OCI-LY1 (cell line): ENCODE measurements around the gene USP25.

Experiments used
- H2AFZ ChIP-seq: fragments of 200-600 bp; sonication (generic), shearing (Covaris generic); 2 replicates; pipeline ENCODE4 v1.6.0; 2014; ENCODE audit warnings: antibody characterized with exemption, mild to moderate bottlenecking, low read length
- H3F3A ChIP-seq: fragments of 200-600 bp; sonication (generic), shearing (Covaris generic); 2 replicates; pipeline ENCODE4 v1.6.0; 2014; ENCODE audit warnings: mild to moderate bottlenecking, antibody characterized with exemption, low read length, moderate library complexity; ENCODE audit not compliant: insufficient read depth
- H3K27ac ChIP-seq: fragments of 200-600 bp; sonication (generic); 2 replicates; pipeline ENCODE4 v1.5.1; 2014; ENCODE audit warnings: low read length, mixed run types, mild to moderate bottlenecking, low read depth; ENCODE audit not compliant: poor library complexity, severe bottlenecking
- H3K27me3 ChIP-seq: fragments of 200-600 bp; sonication (generic); 2 replicates; pipeline ENCODE4 v1.6.0; 2014; ENCODE audit warnings: antibody characterized with exemption, mild to moderate bottlenecking, low read length, moderate library complexity; ENCODE audit not compliant: insufficient read depth
- H3K36me3 ChIP-seq: fragments of 200-600 bp; sonication (generic); 2 replicates; pipeline ENCODE4 v1.6.1; 2014; ENCODE audit warnings: mild to moderate bottlenecking, antibody characterized with exemption, low read length, moderate library complexity, mixed read lengths; ENCODE audit not compliant: insufficient read depth
- H3K4me1 ChIP-seq: fragments of 200-600 bp; sonication (generic); 2 replicates; pipeline ENCODE4 v1.5.1; 2014; ENCODE audit warnings: mild to moderate bottlenecking, low read length, moderate library complexity; ENCODE audit not compliant: insufficient read depth, severe bottlenecking
- H3K4me2 ChIP-seq: fragments of 200-600 bp; sonication (generic), shearing (Covaris generic); 2 replicates; pipeline ENCODE4 v1.6.1; 2014; ENCODE audit warnings: low read length
- H3K4me3 ChIP-seq: fragments of 200-600 bp; sonication (generic); 2 replicates; pipeline ENCODE4 v1.5.1; 2014; ENCODE audit warnings: low read length, low read depth, mild to moderate bottlenecking, mixed read lengths; ENCODE audit not compliant: poor library complexity, severe bottlenecking
- H3K79me2 ChIP-seq: fragments of 200-600 bp; shearing (Covaris generic); 2 replicates; pipeline ENCODE4 v1.6.1; 2016; ENCODE audit warnings: mixed run types, low read length, mixed read lengths; ENCODE audit not compliant: insufficient read depth
- H3K9ac ChIP-seq: fragments of 200-600 bp; sonication (generic), shearing (Covaris generic); 2 replicates; pipeline ENCODE4 v1.6.1; 2014; ENCODE audit warnings: mild to moderate bottlenecking, low read length, mixed read lengths
- H3K9me2 ChIP-seq: fragments of 200-600 bp; sonication (generic), shearing (Covaris generic); 2 replicates; pipeline ENCODE4 v1.6.1; 2014; ENCODE audit warnings: low read depth, mild to moderate bottlenecking, low read length, mixed read lengths
- H3K9me3 ChIP-seq: fragments of 200-600 bp; shearing (Covaris generic); 2 replicates; pipeline ENCODE4 v1.6.1; 2014; ENCODE audit warnings: low read length, mixed read lengths
- H4K20me1 ChIP-seq: fragments of 200-600 bp; sonication (generic), shearing (Covaris generic); 2 replicates; pipeline ENCODE4 v1.6.0; 2016; ENCODE audit warnings: mild to moderate bottlenecking, low read length; ENCODE audit not compliant: insufficient read depth
- EZH2 ChIP-seq: fragments of 200-600 bp; sonication (generic), shearing (Covaris generic); IDR thresholded peaks from 2 replicates; pipeline ENCODE4 v1.8.0; 2017; ENCODE audit warnings: borderline replicate concordance, mixed run types, mild to moderate bottlenecking, antibody characterized with exemption, low read length, moderate library complexity, mixed read lengths
- TF ChIP-seq, protein P1 (sequence below): fragments of 200-600 bp; sonication (generic), shearing (Covaris generic); IDR thresholded peaks from 2 replicates; pipeline ENCODE4 v1.5.1; 2017; ENCODE audit warnings: mild to moderate bottlenecking, antibody characterized with exemption, low read length, moderate library complexity, mixed read lengths

The USP25 gene

DNA sequence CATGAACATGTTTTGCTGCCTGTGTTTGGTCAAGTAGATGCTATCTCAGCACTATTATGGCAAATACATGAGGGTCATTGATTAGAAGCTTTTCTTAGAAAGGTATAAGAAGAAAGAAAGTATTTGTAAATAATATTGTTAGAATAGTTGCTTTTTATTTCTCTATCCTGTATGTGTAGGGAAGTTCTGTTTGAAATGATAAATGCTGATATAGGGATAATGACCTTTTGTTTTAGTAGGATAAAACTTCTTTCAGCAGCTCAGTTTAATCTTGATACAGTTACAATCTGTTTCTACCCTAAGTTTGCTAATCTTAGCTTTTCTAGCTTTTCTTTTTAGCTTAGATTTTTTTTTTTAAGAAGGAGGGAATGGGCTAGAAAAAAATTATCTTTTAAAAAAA is 63.3 kb downstream of the USP25 start:
- TF ChIP-seq, protein P1, sequence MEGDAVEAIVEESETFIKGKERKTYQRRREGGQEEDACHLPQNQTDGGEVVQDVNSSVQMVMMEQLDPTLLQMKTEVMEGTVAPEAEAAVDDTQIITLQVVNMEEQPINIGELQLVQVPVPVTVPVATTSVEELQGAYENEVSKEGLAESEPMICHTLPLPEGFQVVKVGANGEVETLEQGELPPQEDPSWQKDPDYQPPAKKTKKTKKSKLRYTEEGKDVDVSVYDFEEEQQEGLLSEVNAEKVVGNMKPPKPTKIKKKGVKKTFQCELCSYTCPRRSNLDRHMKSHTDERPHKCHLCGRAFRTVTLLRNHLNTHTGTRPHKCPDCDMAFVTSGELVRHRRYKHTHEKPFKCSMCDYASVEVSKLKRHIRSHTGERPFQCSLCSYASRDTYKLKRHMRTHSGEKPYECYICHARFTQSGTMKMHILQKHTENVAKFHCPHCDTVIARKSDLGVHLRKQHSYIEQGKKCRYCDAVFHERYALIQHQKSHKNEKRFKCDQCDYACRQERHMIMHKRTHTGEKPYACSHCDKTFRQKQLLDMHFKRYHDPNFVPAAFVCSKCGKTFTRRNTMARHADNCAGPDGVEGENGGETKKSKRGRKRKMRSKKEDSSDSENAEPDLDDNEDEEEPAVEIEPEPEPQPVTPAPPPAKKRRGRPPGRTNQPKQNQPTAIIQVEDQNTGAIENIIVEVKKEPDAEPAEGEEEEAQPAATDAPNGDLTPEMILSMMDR = no peak
- TF ChIP-seq EZH2 = no peak
- Histone ChIP-seq H3K4me1 (no peaks in the 10 kb centered on the region), H3K27me3 (no peaks in the 10 kb centered on the region), H3K4me3 (no peak overlapping the region), H3K27ac (no peak overlapping the region), H3K4me2 (no peak overlapping the region), H2AFZ (no peak overlapping the region), H3K36me3 (peaks cover 22% of the 10 kb centered on the region; the same call in 1 of the 2 replicates), H3K79me2 (no peaks in the 10 kb centered on the region), H3K9ac (no peak overlapping the region), H3F3A (no peaks in the 10 kb centered on the region), H3K9me3 (no peaks in the 10 kb centered on the region), H3K9me2 (no peaks in the 10 kb centered on the region), H4K20me1 (no peaks in the 10 kb centered on the region)

DNA sequence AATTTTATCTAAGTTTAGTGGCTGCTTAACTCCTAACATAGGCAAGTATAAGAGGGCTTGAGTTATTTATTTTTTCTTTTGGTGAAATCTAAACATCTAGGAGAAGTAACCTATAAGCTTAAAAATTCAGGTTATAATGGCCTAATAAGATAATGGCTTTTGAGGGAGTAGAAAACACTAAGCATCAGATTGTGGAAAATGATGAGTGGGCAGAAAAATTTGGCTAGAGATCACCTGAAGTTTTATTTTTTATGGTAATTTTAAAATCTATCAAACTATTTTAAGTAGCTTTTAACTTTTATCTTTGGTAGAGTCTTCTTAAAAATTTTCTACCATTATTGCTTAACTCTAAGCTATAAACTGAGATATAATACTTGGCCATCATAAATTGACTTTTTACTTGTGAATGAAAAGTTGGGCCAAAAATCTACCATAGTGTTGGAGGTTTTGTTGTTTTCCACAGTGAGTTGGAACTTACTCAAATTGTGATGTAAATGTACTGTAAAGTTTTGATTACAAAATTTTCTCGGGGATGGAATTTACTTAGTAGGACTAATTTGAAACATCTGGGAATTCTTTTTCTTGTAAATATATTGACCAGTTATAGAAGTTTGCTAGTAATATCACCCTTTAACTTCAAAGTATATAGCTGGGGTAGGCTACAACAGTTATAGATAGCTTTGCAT is 63.9 kb downstream of the USP25 start:
- Histone ChIP-seq H3K4me3 (no peak overlapping the region), H2AFZ (no peak overlapping the region), H3K4me2 (no peak overlapping the region), H3K27ac (no peak overlapping the region), H3K4me1 (no peaks in the 10 kb centered on the region), H3F3A (no peaks in the 10 kb centered on the region), H3K9ac (no peak overlapping the region), H3K27me3 (no peaks in the 10 kb centered on the region), H4K20me1 (no peaks in the 10 kb centered on the region), H3K36me3 (peaks cover 22% of the 10 kb centered on the region; the same call in 1 of the 2 replicates), H3K9me3 (no peaks in the 10 kb centered on the region), H3K9me2 (no peaks in the 10 kb centered on the region), H3K79me2 (no peaks in the 10 kb centered on the region)
- TF ChIP-seq, protein P1 = no peak
- no peak for TF ChIP-seq EZH2

DNA sequence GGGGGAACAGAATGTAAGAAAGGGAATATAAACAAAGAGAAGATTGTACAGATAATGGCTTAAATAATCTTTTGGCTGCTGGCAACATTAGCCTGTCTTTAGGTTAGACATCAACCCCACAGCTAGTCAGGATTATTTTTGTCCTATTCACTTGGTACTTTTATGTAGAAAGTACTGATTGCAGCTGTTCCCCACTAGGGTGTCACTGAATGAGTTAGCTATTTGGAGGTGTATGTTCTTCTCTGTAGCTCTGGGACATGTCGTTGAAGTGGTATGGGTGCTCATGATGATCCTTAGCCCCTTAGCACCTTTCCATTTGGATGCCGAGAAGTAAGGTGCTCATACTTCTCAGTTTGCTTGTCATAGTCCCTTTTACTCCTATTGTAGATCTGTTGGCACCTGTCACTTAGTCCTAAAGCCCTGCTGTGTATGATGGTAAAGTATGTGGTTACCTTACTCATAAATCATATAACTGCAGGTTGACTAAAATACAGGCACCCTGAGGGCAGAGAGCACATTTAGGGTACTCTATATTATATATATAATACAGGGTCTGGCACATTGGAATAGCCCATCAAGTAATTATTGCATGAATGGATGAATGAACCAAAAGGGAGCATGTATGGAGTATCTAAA is 64.6 kb downstream of the USP25 start:
- H3K79me2 ChIP-seq = no peaks in the 10 kb centered on the region
- no peak overlapping the region for H3K9ac ChIP-seq
- H3K4me1 ChIP-seq = no peaks in the 10 kb centered on the region
- H3F3A ChIP-seq = no peaks in the 10 kb centered on the region
- no peaks in the 10 kb centered on the region for H3K9me3 ChIP-seq
- no peak overlapping the region for H3K4me2 ChIP-seq
- H3K4me3 ChIP-seq = no peak overlapping the region
- H3K27me3 ChIP-seq = no peaks in the 10 kb centered on the region
- peaks cover 22% of the 10 kb centered on the region; the same call in 1 of the 2 replicates for H3K36me3 ChIP-seq
- H2AFZ ChIP-seq = no peak overlapping the region
- no peaks in the 10 kb centered on the region for H4K20me1 ChIP-seq
- H3K27ac ChIP-seq = no peak overlapping the region
- TF ChIP-seq, protein P1 = no peak
- TF ChIP-seq EZH2 = no peak
- H3K9me2 ChIP-seq = no peaks in the 10 kb centered on the region
